ACC112 (cell line): ENCODE data around the gene SLC35F1.

Source experiments
- H2AFZ ChIP-seq: fragments of 200-600 bp; sonication (generic); one replicate; pipeline ENCODE4 v1.6.0; 2017; ENCODE audit warnings: antibody characterized with exemption, low read length; ENCODE audit not compliant: unreplicated experiment
- H3K27ac ChIP-seq: fragments of 200-600 bp; sonication (generic); 2 replicates; pipeline ENCODE4 v1.5.1; 2014; ENCODE audit warnings: low read depth, mild to moderate bottlenecking, antibody characterized with exemption, low read length, moderate library complexity
- H3K27me3 ChIP-seq: fragments of 200-600 bp; sonication (generic); 2 replicates; pipeline ENCODE4 v1.6.1; 2014; ENCODE audit warnings: mild to moderate bottlenecking, antibody characterized with exemption, low read length, moderate library complexity, mixed read lengths; ENCODE audit not compliant: insufficient read depth
- H3K36me3 ChIP-seq: fragments of 200-600 bp; sonication (generic); 2 replicates; pipeline ENCODE4 v1.6.1; 2016; ENCODE audit warnings: mild to moderate bottlenecking, antibody characterized with exemption, low read length, moderate library complexity, mixed read lengths; ENCODE audit not compliant: insufficient read depth
- H3K4me1 ChIP-seq: fragments of 200-600 bp; sonication (generic); one replicate; pipeline ENCODE4 v1.6.1; 2016; ENCODE audit warnings: low read length, mixed read lengths; ENCODE audit not compliant: insufficient read depth, unreplicated experiment, control insufficient read depth
- H3K4me3 ChIP-seq: fragments of 200-600 bp; sonication (generic); 2 replicates; pipeline ENCODE4 v1.5.1; 2014; ENCODE audit warnings: mild to moderate bottlenecking, low read depth, low read length
- H3K79me2 ChIP-seq: fragments of 200-600 bp; sonication (generic); one replicate; pipeline ENCODE4 v1.6.0; 2016; ENCODE audit warnings: low read length; ENCODE audit not compliant: control insufficient read depth, unreplicated experiment, insufficient read depth

SLC35F1 gene

GRCh38 chr6:117927866-117928265, 20.8 kb downstream of the SLC35F1 start:
- H3K27me3 ChIP-seq: no peaks in the 10 kb centered on the region
- H2AFZ ChIP-seq: no peak overlapping the region
- H3K27ac ChIP-seq: no peak overlapping the region
- no peaks in the 10 kb centered on the region for H3K79me2 ChIP-seq
- no peaks in the 10 kb centered on the region for H3K36me3 ChIP-seq
- H3K4me3 ChIP-seq: no peak overlapping the region
- H3K4me1 ChIP-seq: no peaks in the 10 kb centered on the region

GRCh38 chr6:117928833-117929232, 21.8 kb downstream of the SLC35F1 start:
- H3K27ac ChIP-seq: no peak overlapping the region
- H2AFZ ChIP-seq: no peak overlapping the region
- no peaks in the 10 kb centered on the region for H3K36me3 ChIP-seq
- H3K27me3 ChIP-seq: no peaks in the 10 kb centered on the region
- no peak overlapping the region for H3K4me3 ChIP-seq
- no peaks in the 10 kb centered on the region for H3K79me2 ChIP-seq
- H3K4me1 ChIP-seq: no peaks in the 10 kb centered on the region

GRCh38 chr6:117929501-117929900, 22.4 kb downstream of the SLC35F1 start:
- no peaks in the 10 kb centered on the region for H3K27me3 ChIP-seq
- H3K79me2 ChIP-seq: no peaks in the 10 kb centered on the region
- H3K27ac ChIP-seq: no peak overlapping the region
- H3K4me3 ChIP-seq: no peak overlapping the region
- H3K4me1 ChIP-seq: no peaks in the 10 kb centered on the region
- no peak overlapping the region for H2AFZ ChIP-seq
- H3K36me3 ChIP-seq: no peaks in the 10 kb centered on the region

DNA sequence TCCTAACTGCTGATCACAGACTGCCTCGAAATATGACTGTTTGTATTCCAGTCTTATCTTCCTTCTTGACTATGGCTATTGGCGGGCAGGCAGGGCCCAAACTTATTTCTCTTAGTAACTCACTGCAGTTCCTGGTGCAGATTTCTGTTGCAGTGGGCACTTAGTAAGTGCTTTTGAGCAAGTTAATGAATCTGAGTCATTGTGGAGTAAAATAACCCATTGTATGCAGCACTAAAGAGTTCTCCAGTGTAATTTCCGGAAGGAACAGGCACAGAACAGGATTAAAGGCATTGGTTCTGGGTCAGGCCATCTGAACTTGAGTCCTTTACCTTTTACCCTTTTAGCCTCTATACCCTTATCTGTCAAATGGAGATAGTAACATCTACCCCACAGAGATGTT, 23.6 kb downstream of the SLC35F1 start:
- no peaks in the 10 kb centered on the region for H3K27me3 ChIP-seq
- H3K27ac ChIP-seq: no peak overlapping the region
- no peaks in the 10 kb centered on the region for H3K4me1 ChIP-seq
- H3K4me3 ChIP-seq: no peak overlapping the region
- H3K36me3 ChIP-seq: no peaks in the 10 kb centered on the region
- no peaks in the 10 kb centered on the region for H3K79me2 ChIP-seq
- H2AFZ ChIP-seq: no peak overlapping the region

GRCh38 chr6:117932001-117932400, 24.9 kb downstream of the SLC35F1 start:
- no peak overlapping the region for H3K27ac ChIP-seq
- no peaks in the 10 kb centered on the region for H3K79me2 ChIP-seq
- no peaks in the 10 kb centered on the region for H3K27me3 ChIP-seq
- no peaks in the 10 kb centered on the region for H3K4me1 ChIP-seq
- no peak overlapping the region for H2AFZ ChIP-seq
- H3K36me3 ChIP-seq: no peaks in the 10 kb centered on the region
- H3K4me3 ChIP-seq: no peak overlapping the region

GRCh38 chr6:117932676-117933075, 25.6 kb downstream of the SLC35F1 start:
- no peaks in the 10 kb centered on the region for H3K36me3 ChIP-seq
- no peak overlapping the region for H3K27ac ChIP-seq
- no peaks in the 10 kb centered on the region for H3K4me1 ChIP-seq
- no peak overlapping the region for H2AFZ ChIP-seq
- no peaks in the 10 kb centered on the region for H3K79me2 ChIP-seq
- H3K27me3 ChIP-seq: no peaks in the 10 kb centered on the region
- H3K4me3 ChIP-seq: no peak overlapping the region

DNA sequence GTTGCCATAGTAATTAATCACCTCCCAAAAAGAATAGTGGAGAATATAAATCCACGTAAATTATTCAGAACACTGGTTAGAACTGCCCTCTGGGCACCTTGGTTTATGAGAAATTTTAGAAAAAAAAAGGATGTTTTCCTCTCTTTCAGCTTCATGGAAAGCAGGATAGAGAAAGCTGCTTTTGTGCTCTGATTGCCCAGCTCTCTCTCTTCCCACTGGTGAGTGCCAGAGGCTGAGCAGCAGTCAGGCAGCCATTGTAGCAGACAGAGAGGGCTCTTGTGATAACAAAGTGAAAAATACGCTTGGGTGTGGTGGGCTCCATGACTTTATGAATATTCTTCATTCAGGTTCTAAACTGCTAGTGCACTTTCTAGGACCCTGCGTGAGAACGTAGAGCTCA, 26.4 kb downstream of the SLC35F1 start:
- Histone ChIP-seq H3K27ac (no peak overlapping the region), H2AFZ (no peak overlapping the region), H3K36me3 (no peaks in the 10 kb centered on the region), H3K27me3 (no peaks in the 10 kb centered on the region), H3K4me1 (no peaks in the 10 kb centered on the region), H3K79me2 (no peaks in the 10 kb centered on the region), H3K4me3 (no peak overlapping the region)

GRCh38 chr6:117938311-117938995, 31.4 kb downstream of the SLC35F1 start:
- Histone ChIP-seq H3K36me3 (no peaks in the 10 kb centered on the region), H3K79me2 (no peaks in the 10 kb centered on the region), H3K4me1 (no peaks in the 10 kb centered on the region), H2AFZ (no peak overlapping the region), H3K27me3 (no peaks in the 10 kb centered on the region), H3K27ac (no peak overlapping the region), H3K4me3 (no peak overlapping the region)

DNA sequence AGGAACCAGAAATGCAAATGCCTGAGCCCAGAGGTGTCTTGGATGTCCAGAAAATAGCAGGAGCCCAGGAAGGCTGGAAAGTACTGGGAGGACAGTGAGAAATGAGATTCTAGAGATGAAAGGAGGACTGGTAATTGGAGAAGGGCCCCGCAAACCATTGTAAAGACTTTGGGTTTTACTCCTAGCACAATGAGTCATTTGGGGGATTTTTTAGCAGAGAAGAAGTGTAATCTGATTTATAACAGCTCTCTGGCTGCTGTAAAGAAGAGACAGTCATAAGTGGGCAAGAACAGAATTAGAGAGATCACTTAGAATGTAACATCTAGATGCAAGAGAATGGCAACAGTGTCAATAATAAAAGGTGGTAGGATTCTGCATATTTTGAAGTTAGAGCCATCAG, 40.2 kb downstream of the SLC35F1 start:
- Histone ChIP-seq H3K4me1 (no peaks in the 10 kb centered on the region), H3K79me2 (no peaks in the 10 kb centered on the region), H3K27me3 (no peaks in the 10 kb centered on the region), H3K27ac (no peak overlapping the region), H2AFZ (no peak overlapping the region), H3K36me3 (no peaks in the 10 kb centered on the region), H3K4me3 (no peak overlapping the region)

GRCh38 chr6:117951783-117952182, 44.7 kb downstream of the SLC35F1 start:
- no peaks in the 10 kb centered on the region for H3K79me2 ChIP-seq
- no peaks in the 10 kb centered on the region for H3K4me1 ChIP-seq
- H3K27ac ChIP-seq: no peak overlapping the region
- no peak overlapping the region for H2AFZ ChIP-seq
- H3K36me3 ChIP-seq: no peaks in the 10 kb centered on the region
- H3K4me3 ChIP-seq: no peak overlapping the region
- H3K27me3 ChIP-seq: no peaks in the 10 kb centered on the region

GRCh38 chr6:117955684-117956256, 48.7 kb downstream of the SLC35F1 start:
- Histone ChIP-seq H3K4me1 (no peaks in the 10 kb centered on the region), H2AFZ (no peak overlapping the region), H3K79me2 (no peaks in the 10 kb centered on the region), H3K27ac (no peak overlapping the region), H3K27me3 (no peaks in the 10 kb centered on the region), H3K4me3 (no peak overlapping the region), H3K36me3 (no peaks in the 10 kb centered on the region)
